ENCODE measurements around the gene KRT5.
"Not testable (repeated sequence)": the region's sequence is repeated elsewhere in the genome, so short reads cannot be mapped to it uniquely, and the experiment has no call there.

KRT5 gene

DNA sequence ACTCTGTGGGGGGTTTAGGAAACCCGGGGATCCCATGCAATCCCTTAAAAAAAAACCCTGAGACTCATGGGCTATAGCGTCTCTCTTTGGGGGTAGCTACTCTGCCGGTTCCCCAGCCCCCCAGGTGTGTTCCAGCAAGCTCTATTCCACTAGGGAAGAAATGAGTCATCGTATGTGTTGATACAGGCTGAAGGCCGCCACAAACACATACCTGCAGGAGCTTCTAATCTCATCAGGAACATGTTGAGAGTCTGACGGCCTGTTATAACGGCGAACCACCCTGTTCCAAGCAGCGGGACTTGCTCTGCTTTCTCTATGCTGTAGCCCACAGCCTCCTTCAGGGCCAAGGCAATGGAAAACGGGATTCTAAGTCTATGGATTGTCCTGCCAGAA, 977 bp upstream of the KRT5 start:
- DNase-seq (ENCODE audit: low read depth in 2 of 2) = no peak

DNA sequence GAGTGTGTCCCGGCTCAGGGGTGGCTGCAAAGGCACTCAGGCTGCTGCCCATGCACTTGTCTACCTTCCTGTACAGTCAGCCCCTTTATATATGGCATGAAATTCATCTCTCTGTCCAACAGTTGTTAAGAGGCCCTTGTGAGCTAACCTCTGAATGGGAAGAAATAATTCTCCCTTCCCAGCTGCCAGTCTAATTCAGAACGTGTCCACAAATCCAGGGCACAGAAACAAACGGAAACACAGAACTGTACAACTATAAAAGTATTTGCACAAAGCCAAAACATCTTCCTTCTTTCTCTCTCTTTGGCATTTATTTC, 849 bp downstream of the KRT5 start:
- DNase-seq (ENCODE audit: low read depth in 2 of 2) = no peak

DNA sequence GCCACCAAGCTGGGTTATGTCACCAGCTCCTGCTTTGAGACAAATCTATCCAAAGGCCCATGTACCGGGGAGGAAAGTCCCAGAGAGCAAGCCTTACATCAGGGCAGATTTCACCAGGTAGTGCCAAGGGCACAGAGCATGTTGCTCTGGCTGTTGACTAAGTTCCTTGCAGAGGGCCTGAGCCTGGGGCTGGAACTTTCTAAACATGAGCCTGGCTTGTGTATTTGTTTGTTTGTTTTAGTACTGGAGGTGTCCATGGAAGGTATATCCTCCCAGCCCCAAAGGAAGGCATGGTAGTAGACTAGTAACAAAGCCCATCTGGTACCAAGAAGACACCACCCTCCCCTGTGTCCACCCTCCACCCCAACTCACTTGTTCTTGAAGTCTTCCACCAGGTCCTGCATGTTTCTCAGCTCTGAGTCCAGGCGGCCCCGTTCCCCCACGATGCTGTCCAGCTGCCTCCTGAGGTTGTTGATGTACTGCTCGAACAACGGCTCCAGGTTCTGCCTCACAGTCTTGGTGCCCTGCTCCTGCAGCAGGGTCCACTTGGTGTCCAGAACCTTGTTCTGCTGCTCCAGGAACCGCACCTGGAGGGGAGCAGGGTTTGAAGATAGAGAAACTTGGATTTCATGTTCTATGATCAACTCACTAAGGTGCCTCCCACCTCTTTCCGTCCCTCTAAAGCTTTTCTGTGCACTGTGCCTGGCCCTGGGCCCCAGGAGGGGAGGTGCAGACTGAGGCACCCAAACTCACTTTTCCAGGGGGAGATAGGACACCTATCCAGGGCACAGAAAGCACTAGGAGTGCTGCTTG, 1.4 kb downstream of the KRT5 start:
- no peak for DNase-seq (ENCODE audit: low read depth in 2 of 2)

DNA sequence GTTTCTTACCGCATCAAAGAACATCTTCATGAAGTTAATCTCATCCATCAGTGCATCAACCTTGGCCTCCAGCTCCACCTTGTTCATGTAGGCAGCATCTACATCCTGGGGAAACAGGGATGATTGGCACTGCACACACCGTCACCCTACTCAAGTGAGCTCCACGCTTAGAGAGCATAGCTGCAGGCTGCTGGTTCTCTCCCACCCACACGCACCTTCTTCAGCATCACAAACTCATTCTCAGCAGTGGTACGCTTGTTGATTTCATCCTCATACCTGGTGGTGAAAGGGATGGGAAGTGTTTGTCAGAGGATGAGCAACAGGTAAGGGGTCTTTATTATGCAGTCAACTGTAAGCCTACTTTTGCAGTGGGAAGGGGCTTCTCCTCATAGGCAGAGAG, 2.3 kb downstream of the KRT5 start:
- DNase-seq (ENCODE audit: low read depth in 2 of 2) = no peak

DNA sequence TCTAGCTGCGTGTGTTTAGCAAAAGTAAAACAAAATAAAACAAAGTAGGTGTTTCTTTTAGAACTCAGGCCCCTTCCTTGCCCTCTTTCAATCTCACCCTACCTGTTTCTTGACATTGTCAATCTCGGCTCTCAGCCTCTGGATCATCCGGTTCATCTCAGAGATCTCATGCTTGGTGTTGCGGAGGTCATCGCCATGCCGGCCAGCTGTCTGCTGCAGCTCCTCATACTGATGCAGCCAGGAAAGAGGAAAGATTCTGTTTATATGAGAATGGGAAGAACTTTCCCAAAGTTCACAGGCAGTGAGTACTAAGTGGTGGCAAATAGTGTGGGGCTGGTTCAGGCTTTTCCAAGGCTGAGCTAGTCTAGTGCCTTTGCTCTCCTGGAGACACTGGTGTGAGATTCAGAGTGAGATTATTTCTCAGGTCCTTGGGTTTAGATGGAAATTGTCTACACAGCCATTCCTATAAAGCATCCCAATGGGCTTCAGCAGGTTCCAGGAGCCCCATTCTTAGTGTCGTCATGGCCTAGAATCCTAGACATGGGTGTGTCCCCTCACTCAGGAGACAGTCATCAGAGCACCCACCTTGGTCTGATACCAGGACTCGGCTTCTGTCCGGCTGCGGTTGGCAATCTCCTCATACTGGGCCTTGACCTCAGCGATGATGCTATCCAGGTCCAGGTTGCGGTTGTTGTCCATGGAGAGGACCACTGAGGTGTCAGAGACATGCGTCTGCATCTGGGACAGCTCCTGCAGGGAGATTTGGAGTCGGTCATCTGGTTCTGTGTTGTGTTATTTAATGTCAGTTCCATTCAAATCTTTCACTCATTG, 3.0 kb downstream of the KRT5 start:
- DNase-seq (ENCODE audit: low read depth in 2 of 2) = no peak

DNA sequence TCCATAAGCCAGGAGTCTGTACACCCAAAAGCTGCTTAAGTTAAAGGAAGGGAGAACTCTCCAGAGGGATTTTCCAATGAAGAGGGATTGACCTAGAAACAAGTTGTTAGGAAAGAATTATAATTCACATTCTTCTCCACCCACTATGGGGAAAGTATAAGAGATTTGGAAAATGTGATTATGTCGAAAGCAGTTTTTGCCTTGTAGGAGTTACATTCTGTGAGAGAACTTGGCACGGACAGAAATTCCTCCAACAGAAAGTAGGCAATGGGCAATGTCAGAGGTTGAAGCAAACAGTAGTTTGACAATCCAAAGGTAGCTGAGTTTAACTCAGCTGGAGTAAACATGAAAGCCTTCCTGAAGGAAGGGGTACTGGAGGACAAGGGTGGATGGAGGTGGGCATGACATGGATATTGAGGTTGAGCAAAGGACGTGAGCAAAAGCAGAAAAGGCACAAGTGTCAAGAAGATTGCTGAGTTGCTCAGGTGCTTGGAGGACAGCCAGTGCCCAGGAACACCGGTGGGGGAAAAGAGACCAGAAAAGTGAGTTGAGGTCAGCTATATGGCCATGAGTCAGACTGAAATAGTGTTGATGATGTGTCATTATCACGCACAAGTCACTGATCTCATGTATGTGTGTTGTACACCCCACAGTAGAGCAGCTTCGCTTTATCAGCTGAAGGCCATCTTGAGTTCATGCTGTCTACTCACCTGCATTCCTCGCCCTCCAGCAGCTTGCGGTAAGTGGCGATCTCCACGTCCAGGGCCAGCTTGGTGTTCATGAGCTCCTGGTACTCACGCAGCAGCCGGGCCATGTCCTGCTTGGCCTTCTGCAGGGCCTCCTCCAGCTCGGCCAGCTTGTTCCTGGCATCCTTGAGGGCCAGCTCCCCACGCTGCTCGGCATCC, 4.0 kb downstream of the KRT5 start:
- DNase-seq (ENCODE audit: low read depth in 2 of 2) = no peak

DNA sequence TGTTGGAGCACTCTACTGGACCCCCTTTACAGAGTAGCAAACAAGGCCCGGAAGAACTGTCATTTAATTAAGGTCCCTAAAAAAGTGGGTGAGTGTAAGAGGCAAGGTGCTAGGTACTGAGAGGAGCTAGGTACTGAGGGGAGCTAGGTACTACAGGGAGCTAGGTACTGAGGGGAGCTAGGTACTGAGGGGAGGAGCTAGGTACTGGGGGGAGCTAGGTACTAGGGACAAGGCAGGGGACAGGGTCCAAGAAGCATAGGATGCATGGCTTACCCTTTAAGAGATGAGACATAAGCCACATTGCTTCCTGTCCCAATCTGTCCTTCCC, 4.9 kb downstream of the KRT5 start:
- DNase-seq (ENCODE audit: low read depth in 2 of 2) = no peak

DNA sequence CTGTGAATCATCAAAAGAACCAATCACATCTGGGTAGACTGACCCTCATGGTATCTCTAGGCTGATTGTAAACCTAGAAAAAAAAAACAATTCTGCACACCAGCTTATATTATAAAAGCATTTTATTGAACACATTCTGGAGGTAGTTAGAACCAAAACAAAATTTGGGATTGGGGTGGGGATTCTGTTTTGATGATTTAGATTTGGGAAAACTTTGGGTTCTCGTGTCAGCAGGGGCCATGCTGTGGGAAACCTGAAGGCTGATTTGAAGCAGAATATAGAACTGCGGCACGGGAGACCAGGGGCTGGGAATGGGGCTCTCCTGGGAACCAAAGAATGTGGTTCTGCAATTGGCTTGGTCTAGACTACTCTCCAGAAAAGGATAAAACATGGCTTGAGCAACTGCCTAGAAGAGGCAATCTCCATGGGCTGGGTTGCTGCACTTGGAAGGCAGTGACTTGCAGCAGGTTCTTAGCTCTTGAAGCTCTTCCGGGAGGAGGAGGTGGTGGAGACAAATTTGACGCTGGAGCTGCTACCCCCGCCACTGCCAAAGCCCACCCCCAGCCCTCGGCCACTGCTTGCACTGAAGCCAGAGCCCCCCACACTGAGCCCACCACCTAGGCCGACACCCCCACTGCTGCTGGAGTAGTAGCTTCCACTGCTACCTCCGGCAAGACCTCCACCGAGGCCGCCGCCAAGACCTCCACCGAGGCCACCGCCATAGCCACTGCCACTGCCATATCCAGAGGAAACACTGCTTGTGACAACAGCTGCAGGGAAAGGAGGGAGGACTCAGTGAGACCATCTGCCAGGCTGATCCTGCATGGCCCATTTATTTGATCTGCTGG, 5.5 kb downstream of the KRT5 start:
- no peak for DNase-seq (ENCODE audit: low read depth in 2 of 2)

DNA sequence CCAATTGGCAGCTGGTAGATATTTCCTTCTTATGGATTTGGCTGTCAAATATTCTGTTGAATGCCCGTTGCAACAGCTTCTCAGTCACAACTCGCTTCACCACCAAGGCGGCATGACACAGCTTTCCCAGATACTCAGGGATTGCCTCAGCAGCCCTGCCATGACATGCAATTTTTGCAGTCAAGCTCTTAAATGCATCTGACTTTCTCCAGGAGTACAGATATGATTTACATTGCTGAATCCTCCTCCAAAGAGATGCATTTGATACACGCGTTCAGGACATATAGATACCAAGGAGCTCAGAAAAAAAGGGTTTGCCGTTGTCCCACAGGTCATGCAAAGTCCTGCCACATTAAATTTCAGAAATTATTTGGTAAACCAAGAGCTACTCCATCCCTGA, 6.5 kb downstream of the KRT5 start:
- DNase-seq (ENCODE audit: low read depth in 2 of 2) = no peak

DNA sequence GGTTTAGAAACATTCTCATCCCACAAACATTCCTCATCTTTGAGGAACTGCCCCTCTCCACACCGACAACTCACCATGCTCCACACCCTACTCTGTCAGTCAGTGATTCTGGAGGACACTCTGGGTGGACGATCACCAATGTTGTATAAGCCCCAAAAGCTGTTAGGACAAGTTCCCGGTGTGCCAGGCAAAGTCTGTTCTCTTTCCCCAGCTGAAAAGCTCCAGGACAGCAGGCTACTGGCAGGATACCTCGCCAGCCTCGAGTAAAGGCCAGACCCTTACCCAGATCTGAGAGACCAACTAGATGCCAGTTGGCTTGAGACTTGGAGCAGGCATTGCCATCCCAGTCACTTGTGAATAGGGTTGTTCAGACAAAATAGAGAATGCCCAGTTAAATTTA, 12.0 kb downstream of the KRT5 start:
- no peak for DNase-seq (ENCODE audit: low read depth in 2 of 2)

DNA sequence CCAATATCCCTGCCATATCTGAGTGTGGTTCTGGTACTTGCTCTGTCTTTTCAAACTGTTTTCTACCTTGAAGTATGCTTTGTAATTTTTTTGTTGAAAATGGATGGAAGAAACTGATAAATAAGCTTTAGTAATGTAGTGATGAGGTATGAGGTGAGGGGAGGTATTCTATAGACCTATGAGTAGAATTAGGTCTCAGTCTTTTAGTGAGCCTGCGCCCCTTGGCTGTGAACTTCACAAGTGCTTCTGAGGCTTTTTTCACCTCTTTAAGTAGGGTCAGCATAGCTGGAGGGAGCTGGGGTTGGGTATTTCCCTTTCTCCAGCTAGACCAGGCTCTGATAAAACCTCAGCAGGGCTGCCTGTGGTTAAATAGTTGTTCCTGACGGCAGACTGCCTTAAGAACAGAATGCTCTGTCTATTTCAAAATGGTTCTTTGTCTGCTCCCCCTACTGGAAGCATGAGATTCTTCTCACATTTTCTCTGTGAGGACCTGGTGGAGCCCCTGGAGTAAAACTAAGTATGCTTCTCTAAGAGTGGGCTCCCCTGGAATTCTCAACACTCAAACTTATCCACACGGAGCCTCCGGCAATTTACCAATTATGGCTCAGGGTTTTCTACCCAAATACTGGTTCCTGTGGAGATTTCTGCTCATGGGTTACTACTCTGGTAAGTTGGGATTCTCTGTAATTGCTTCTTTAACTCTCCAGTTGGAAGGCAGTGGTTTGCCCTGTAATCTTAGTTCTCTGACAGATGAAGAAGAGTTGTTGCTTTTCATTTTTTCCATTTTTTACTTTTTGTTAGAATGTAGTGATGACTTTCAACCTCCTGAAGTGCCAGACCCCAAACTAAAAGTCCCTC, 13.1 kb downstream of the KRT5 start:
- DNase-seq (ENCODE audit: low read depth in 2 of 2) = no peak

DNA sequence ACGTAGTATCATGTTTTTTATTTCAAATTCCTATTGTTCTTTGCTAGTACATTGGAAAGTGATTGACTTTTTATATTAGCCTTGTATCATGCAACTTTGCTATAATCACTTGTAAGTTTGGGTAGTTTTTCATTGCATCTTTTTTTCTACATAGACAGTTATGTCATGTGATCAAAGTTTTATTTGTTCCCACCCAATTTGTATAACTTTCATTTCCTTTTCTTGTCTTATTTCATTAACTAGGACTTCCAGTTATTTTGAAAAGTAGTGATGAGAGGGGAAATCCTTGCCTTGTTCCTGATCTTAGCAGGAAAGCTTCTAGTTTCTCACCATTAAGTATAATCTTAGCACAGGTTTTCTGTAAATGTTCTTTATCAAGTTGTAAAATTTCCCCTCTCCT, 17.3 kb downstream of the KRT5 start:
- no peak for DNase-seq (ENCODE audit: low read depth in 2 of 2)

DNA sequence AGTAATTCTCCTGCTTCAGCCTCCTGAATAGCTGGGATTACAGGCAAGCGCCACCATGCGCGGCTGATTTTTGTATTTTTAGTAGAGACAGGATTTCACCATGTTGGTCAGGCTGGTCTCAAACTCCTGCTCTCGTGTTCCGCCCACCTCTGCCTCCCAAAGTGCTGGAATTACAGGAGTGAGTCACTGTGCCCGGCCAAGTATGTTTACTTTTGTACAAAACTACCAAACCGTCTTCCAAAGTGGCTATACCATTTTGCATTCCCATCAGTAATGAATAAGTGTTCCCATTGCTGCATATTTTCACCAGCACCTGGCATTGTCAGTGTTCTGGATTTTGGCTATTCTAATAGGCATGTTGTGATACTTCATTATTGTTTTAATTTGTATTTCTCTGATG, 18.7 kb downstream of the KRT5 start:
- no peak for DNase-seq (ENCODE audit: low read depth in 2 of 2)

DNA sequence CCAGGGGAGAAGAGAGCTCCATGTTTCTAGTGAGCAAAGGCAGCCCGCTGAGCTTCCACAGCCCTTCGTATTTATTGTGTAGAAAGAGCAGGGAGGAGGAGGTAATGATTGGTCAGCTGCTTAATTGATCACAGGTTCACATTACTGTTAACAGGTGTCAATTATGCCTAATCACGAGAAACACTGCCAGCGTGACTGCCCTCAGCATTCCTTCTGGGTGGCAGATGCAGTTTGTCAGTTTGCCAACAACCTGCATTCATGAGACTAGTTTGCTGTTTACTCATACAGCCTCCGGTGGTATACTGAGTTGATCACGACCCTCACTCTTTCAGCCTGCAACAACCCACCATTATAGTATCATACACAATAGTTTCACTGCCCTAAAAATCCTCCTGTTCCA, 19.6 kb downstream of the KRT5 start:
- DNase-seq (ENCODE audit: low read depth in 2 of 2) = not testable (repeated sequence)

DNA sequence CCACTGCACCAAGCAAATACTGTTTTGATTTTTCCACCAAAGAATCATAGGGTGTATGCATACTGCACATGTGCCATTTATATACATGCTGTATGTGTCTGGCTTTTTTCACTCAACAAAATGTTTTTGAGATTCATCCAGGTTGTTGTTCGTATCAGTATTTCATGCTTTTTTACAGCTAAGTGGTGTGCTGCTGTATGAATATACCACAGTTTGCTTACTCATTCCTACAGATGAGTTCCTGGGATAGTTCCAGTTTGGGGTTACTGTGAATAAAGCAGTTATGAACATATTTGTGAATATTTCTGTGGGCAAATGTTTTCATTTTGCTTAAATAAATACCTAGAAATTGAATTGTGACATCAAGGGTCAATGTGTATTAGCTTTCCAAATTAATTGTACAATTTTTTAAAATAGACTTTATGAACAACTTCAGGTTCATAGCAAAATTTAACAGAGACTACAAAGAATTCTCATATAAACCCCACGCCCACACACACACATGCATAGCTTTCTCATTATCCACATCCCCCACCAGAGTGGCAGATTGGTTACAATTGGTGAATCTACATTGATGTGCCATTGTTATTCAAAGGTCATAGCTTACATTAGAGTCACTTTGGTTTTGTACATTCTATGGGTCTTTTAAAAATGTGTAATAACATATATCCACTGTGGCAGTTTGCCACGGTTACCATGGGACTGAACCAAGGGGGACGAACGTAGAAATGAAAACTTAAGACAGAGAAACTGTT, 20.2 kb downstream of the KRT5 start:
- no peak for DNase-seq (ENCODE audit: low read depth in 2 of 2)

DNA sequence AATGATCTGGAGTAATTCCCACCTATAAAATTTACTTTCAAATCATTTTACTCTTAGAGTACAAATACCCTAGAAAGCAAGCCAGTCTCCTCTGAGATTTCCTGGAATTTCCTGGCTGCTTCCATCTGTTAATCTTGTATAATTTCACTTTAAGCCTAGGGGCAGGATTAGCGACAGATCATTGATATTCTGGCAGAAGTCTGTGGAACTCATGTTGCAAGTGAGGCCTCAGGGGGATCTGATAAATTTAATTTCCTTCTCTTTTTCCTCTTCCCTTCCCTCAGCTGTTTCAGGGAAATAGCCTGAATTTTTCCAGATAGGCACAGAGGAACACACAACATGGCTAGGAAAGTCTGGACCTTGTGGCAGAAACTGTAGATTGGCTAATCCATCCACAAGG, 21.2 kb downstream of the KRT5 start:
- no peak for DNase-seq (ENCODE audit: low read depth in 2 of 2)

DNA sequence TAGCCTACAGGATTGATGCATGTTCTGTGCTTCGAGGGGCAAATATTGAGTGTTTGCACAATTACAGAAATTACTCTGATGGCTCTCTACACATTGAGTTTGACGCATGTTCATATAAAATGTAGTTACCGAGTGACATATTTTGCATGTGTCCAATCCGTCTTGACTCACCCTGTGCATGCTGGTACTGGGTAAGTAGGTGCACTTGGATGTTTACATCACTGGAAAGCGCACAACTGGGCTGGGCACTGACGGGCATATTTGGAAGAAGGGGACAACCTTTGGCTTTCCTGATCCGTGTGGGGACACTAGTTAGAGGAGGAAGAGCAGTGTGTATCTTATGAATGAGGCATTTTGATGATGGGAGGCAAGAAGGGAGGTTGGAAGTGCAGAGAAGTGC, 22.2 kb downstream of the KRT5 start:
- DNase-seq (ENCODE audit: low read depth in 2 of 2) = no peak

DNA sequence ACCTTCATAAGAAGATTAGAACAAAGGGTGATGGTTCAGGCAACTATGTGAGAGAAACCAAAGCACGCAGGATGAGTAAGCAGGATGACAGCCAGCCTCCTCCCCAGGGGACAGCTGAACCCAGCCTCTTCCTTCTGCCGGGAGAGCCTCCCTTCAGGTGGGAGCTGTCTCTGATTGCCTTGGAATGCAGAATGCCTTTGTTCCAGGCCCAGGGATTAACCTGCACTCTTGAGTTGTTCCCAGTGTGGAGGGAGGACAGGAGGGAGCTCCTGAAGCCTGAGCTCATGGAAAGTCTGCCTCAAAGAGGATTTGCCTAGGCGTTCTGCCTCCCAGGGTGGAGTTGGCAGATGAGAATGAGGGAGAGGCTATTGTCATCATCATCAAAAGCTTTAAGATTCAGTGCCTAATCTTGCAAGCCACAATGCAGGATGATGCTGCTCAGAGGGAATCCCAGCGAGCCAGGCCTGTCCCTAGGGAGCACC, 23.6 kb downstream of the KRT5 start:
- no peak for DNase-seq (ENCODE audit: low read depth in 2 of 2)

DNA sequence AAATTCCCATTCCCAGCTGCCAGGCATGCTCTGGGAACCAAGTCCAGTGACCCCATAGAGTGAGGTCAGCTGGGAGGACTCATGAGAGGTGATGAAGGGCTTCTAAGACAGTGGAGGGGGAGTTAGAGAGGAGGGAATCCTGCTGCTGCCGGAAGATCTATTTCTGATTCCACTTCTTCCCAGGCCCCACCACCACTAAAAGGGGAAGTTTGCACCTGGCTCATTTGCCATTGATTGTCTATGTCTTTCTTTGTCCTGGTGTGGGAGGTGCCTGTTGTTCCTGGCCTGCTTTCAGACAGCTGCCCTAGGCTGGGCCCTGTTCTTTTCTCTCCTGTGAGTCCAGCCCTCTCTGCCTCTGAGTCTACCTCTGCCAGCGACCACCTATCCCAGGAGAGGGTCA, 24.1 kb downstream of the KRT5 start:
- no peak for DNase-seq (ENCODE audit: low read depth in 2 of 2)

DNA sequence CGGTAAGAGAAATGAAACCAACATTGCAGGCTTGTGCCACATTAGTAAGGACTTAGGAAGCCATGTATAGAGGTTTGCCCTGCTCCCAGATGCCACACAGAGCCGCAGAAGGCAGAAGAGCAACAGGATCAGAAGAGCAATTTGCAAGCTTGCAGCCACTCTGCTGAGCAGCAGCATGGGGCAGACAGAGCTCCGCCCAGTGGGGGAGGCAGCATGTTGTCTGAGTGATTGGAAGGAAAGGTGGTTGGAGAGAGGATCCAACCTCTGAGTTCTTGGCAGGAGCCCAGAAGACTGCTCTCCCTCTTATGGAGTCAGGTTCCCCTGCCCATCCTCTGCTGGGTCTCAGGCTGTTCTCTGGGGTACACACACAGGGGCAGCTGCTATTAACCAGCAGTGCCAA, 24.8 kb downstream of the KRT5 start:
- DNase-seq (ENCODE audit: low read depth in 2 of 2) = no peak

Data from stimulated activated CD4-positive, alpha-beta T cell treated with anti-CD3 and anti-CD28 coated beads, Interleukin-4, amount 100 ng/mL, for 48 hours (primary cell).